Astrocyte of the cerebellum (primary cell): ENCODE results near the gene CTU1.

Source experiments
- DNase-seq: peaks from one replicate; pipeline ENCODE4 v3.0.0-alpha.2; 2011; ENCODE audit warnings: low read depth
- H3K4me3 ChIP-seq: 2 replicates; pipeline ENCODE4 v1.5.1; 2011; ENCODE audit warnings: mild to moderate bottlenecking, low read depth, low read length, moderate library complexity
- CTCF ChIP-seq: IDR thresholded peaks from 2 replicates; pipeline ENCODE4 v1.5.1; 2012; ENCODE audit warnings: low read length, low read depth, moderate library complexity, mild to moderate bottlenecking; ENCODE audit errors: missing control alignments
- in situ Hi-C: cut with HindIII; loops from 2 replicates; pipeline ENCODE4 v1.10.0; 2017; ENCODE audit warnings: low sequenced_read_pairs

The CTU1 gene

GRCh38 chr19:51125421-51126075 lies 17.3 kb upstream of the CTU1 start:
- in situ Hi-C loops = no loop called here
- no peak for TF ChIP-seq CTCF
- no peak overlapping the region for H3K4me3 ChIP-seq
- DNase-seq = no peak

GRCh38 chr19:51124729-51125128 lies 16.5 kb upstream of the CTU1 start, which contains the start of gene SIGLEC9:
SIGLEC9 (plus strand) TSS chr19:51124906; CDS start chr19:51124975, 69 bp downstream.
- H3K4me3 ChIP-seq = no peak within 1 kb of the TSS
- no peak for TF ChIP-seq CTCF
- in situ Hi-C loops = no loop called here

GRCh38 chr19:51124216-51124615 lies 16.0 kb upstream of the CTU1 start:
- DNase-seq = no peak
- no peak overlapping the region for H3K4me3 ChIP-seq
- in situ Hi-C loops = no loop called here
- no peak for TF ChIP-seq CTCF

More at GRCh38 chr19:51124729-51125128, 16.5 kb upstream of the CTU1 start, which contains the start of gene SIGLEC9:
- no peak for DNase-seq

GRCh38 chr19:51123802-51124201 lies 15.6 kb upstream of the CTU1 start:
- TF ChIP-seq CTCF = no peak
- in situ Hi-C loops = no loop called here
- no peak for DNase-seq
- no peak overlapping the region for H3K4me3 ChIP-seq

GRCh38 chr19:51123381-51123800 lies 15.2 kb upstream of the CTU1 start:
- DNase-seq = no peak
- TF ChIP-seq CTCF = no peak
- H3K4me3 ChIP-seq = no peak overlapping the region
- in situ Hi-C loops = no loop called here

GRCh38 chr19:51122112-51122981 lies 14.1 kb upstream of the CTU1 start:
- no peak overlapping the region for H3K4me3 ChIP-seq
- in situ Hi-C loops = no loop called here

More at GRCh38 chr19:51122112-51122981, 14.1 kb upstream of the CTU1 start:
- DNase-seq = no peak
- TF ChIP-seq CTCF = no peak
